GM06990 (cell line): ENCODE results near the gene KCNA2.

Experiments
- DNase-seq: peaks from one replicate; pipeline ENCODE4 v3.0.0-alpha.2; 2011; ENCODE audit not compliant: insufficient read length; ENCODE audit errors: extremely low read depth
- H3K27me3 ChIP-seq: replicated peaks from 2 replicates; pipeline ENCODE4 v1.6.0; 2011; ENCODE audit warnings: low read length; ENCODE audit not compliant: control insufficient read depth, insufficient read depth
- H3K36me3 ChIP-seq: 2 replicates; pipeline ENCODE4 v1.5.1; 2011; ENCODE audit warnings: low read length; ENCODE audit not compliant: control insufficient read depth, insufficient read depth
- H3K4me3 ChIP-seq: replicated peaks from 2 replicates; pipeline ENCODE4 v1.5.1; 2011; ENCODE audit warnings: low read depth, mild to moderate bottlenecking, control low read depth, low read length
- TF ChIP-seq, protein P1 (sequence below): IDR thresholded peaks from 2 replicates; pipeline ENCODE4 v1.5.1; 2011; ENCODE audit warnings: low read length, control low read depth, mild to moderate bottlenecking, inconsistent platforms; ENCODE audit not compliant: insufficient read depth, poor library complexity, severe bottlenecking

The KCNA2 gene

DNA sequence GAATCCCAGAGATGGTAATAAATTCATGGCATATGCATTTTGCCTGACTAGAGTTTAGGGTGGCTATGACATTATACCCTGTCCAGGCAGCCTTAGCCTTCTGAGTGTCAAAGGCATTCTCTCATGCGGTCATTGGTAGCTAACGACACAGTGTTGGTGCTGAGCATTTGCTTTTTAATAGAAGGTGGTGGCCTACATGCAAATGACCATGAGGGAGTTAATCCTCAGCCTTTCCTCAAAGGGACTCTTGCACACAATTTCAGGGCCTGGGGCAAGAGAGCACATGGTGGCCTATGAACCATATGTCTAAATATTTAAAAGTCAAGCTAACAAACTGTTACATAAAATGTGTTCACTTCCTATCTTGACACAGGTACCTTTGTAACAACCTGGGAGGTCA, 56.3 kb downstream of the KCNA2 start:
- no peak overlapping the region for H3K4me3 ChIP-seq
- TF ChIP-seq, protein P1, sequence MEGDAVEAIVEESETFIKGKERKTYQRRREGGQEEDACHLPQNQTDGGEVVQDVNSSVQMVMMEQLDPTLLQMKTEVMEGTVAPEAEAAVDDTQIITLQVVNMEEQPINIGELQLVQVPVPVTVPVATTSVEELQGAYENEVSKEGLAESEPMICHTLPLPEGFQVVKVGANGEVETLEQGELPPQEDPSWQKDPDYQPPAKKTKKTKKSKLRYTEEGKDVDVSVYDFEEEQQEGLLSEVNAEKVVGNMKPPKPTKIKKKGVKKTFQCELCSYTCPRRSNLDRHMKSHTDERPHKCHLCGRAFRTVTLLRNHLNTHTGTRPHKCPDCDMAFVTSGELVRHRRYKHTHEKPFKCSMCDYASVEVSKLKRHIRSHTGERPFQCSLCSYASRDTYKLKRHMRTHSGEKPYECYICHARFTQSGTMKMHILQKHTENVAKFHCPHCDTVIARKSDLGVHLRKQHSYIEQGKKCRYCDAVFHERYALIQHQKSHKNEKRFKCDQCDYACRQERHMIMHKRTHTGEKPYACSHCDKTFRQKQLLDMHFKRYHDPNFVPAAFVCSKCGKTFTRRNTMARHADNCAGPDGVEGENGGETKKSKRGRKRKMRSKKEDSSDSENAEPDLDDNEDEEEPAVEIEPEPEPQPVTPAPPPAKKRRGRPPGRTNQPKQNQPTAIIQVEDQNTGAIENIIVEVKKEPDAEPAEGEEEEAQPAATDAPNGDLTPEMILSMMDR, result no peak
- H3K27me3 ChIP-seq, result peaks cover 2% of the 10 kb centered on the region; the same call in 1 of the 2 replicates
- no peaks in the 10 kb centered on the region for H3K36me3 ChIP-seq
- DNase-seq, result no peak

DNA sequence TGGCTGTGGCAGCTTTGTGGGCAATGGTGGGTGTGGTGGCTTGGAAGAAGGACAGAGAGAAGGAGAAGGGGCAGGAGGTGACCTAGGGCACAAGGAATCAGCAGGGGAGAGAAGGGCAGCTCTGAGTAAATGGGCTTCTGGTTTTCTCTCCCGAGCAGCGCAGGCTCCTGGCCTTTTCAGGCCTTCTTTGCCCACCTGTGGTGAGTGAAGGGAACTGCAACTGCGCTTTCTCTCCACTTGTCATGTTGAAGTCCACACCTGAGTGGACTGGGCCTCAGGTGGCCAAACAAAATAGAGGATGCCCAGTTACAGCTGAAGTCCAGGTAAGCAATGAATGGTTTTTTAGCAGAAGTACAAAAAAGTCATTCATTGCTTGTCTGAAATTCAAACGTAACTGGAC, 57.8 kb downstream of the KCNA2 start:
- Histone ChIP-seq H3K4me3 (no peak overlapping the region), H3K27me3 (peaks cover 2% of the 10 kb centered on the region; the same call in 1 of the 2 replicates), H3K36me3 (no peaks in the 10 kb centered on the region)
- TF ChIP-seq, protein P1, result peak; percentile 32
- no peak for DNase-seq

DNA sequence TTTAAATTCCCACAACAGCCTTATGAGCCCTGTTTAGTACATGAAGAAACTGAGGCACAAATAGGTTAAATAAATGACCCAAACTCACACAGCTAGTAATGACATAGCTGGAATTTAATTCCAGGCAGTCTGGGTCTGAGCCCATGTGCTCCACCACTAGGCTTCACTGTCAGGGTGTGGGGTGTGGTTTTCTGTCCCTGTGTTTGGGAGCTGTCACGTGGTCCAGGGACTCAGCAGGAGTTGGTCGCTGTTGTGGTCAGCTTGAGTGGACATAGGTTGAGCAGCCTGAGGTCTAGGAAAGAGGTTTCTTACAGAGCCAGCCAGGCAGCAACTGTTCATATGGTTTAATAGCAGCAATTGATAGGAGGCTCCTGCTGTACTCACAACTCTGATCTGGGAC, 59.1 kb downstream of the KCNA2 start:
- Histone ChIP-seq H3K36me3 (no peaks in the 10 kb centered on the region), H3K27me3 (peaks cover 2% of the 10 kb centered on the region; the same call in 1 of the 2 replicates)
- TF ChIP-seq, protein P1, result no peak

DNA sequence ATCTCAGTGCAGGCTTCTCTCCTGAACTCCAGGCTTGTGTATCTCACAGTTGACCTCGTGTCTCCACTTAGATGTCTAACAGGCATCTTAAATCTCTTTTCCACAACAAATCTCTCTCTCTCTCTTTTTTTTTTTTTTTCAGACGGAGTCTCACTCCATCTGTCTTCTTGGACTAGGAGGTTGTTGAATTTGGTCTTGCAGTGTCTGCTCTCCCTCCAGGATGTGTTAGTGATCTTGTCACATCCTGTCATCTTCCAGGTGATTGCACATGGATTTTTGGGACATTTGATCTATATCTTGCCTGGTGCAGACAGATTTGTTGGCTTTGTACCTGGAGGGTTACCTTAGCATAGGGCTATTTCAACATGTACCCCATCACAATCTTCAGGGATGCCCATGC, 60.7 kb downstream of the KCNA2 start:
- H3K4me3 ChIP-seq, result no peak overlapping the region
- no peaks in the 10 kb centered on the region for H3K27me3 ChIP-seq
- DNase-seq, result no peak
- TF ChIP-seq, protein P1, result no peak
- H3K36me3 ChIP-seq, result no peaks in the 10 kb centered on the region

More for the DNA sequence above, 59.1 kb downstream of the KCNA2 start:
- no peak overlapping the region for H3K4me3 ChIP-seq
- DNase-seq, result no peak

DNA sequence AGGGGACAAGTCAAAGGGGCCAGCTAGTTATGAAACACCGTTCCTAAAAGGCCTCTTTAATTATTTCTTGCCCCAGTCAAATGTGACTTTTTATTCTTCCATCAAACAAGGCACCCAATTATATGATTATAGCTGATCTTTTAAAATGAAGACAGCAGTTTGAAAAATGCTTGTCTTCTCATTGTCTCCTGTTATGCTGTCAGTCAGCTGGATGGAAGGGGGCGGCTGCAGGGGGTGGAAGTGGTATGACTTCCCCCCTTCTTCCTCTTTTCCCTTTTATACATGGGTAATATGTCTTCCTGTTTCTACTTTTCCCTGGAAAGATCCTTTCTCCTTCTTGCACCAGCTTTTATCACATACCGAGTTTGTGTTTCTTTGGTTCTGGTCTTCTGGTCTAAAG, 61.4 kb downstream of the KCNA2 start:
- Histone ChIP-seq H3K4me3 (no peak overlapping the region), H3K36me3 (no peaks in the 10 kb centered on the region), H3K27me3 (no peaks in the 10 kb centered on the region)
- TF ChIP-seq, protein P1, result no peak
- no peak for DNase-seq
